Liver (tissue), 9 donors: ENCODE data around the gene FBXO8. TPM values are rescaled to one million over a fixed set of nuclear protein-coding genes. Genes with fewer than 3 reads are reported as not detected.

Source experiments
- DNase-seq: peaks from one replicate; pipeline ENCODE4 v3.0.0-alpha.2; 2017; ENCODE audit warnings: low spot score
- H3K27ac ChIP-seq, 2 donors: one replicate each; pipeline ENCODE4 v1.7.0; 2013; ENCODE audit warnings: inconsistent platforms in 2 of 2, low read length in 2 of 2, control low read depth in 1 of 2, low read depth in 1 of 2, mild to moderate bottlenecking in 1 of 2
- H3K27me3 ChIP-seq, 4 donors: one replicate each; pipeline versions ENCODE4 v1.6.1 to v1.7.0; 2013; ENCODE audit warnings: low read length in 3 of 4, inconsistent platforms in 1 of 4, mild to moderate bottlenecking in 1 of 4, moderate library complexity in 1 of 4; ENCODE audit not compliant: control insufficient read depth in 4 of 4, insufficient read depth in 4 of 4
- H3K36me3 ChIP-seq, 4 donors: one replicate each; pipeline versions ENCODE4 v1.6.1 to v1.7.0; 2013; ENCODE audit warnings: low read length in 3 of 4, mild to moderate bottlenecking in 3 of 4, low read depth in 1 of 4, moderate library complexity in 1 of 4; ENCODE audit not compliant: control insufficient read depth in 4 of 4, insufficient read depth in 3 of 4
- H3K4me1 ChIP-seq, 4 donors: one replicate each; pipeline versions ENCODE4 v1.6.1 to v1.7.0; 2013; ENCODE audit warnings: low read length in 3 of 4, mild to moderate bottlenecking in 3 of 4, moderate library complexity in 1 of 4; ENCODE audit not compliant: control insufficient read depth in 4 of 4, insufficient read depth in 4 of 4
- H3K4me3 ChIP-seq, 3 donors: one replicate each; pipeline versions ENCODE4 v1.6.1 to v1.7.0; 2013; ENCODE audit warnings: low read length in 3 of 3, control low read depth in 1 of 3, low read depth in 1 of 3, mild to moderate bottlenecking in 1 of 3
- H3K9ac ChIP-seq, 2 donors: one replicate each; pipeline ENCODE4 v1.7.0; 2013; ENCODE audit warnings: low read length in 2 of 2, mild to moderate bottlenecking in 2 of 2, moderate library complexity in 2 of 2, control low read depth in 1 of 2, low read depth in 1 of 2
- H3K9me3 ChIP-seq, 4 donors: one replicate each; pipeline versions ENCODE4 v1.6.1 to v1.7.0; 2013; ENCODE audit warnings: low read length in 3 of 4; ENCODE audit not compliant: control insufficient read depth in 4 of 4
- ATF3 ChIP-seq: IDR thresholded peaks from 2 replicates; pipeline ENCODE4 v1.6.1; 2016; ENCODE audit warnings: antibody characterized with exemption
- CTCF ChIP-seq: fragments of 150-350 bp; IDR thresholded peaks from 2 replicates; pipeline ENCODE4 v1.5.1; 2017; ENCODE audit warnings: improper control_type of control experiment, low read depth, low read length; ENCODE audit not compliant: missing input control
- EGR1 ChIP-seq, 2 donors: IDR thresholded peaks; 2 replicates each; pipeline ENCODE4 v1.6.1; 2016 to 2018; ENCODE audit warnings: antibody characterized with exemption in 2 of 2, low read depth in 2 of 2
- FOXA1 ChIP-seq: IDR thresholded peaks from 2 replicates; pipeline ENCODE4 v1.6.1; 2016; ENCODE audit warnings: antibody characterized with exemption
- GABPA ChIP-seq, 2 donors: IDR thresholded peaks in 1 of 2; conservative IDR thresholded peaks in 1 of 2; 2 replicates each; pipeline ENCODE4 v1.6.1; 2016; ENCODE audit warnings: antibody characterized with exemption in 2 of 2, mild to moderate bottlenecking in 1 of 2, moderate library complexity in 1 of 2
- HNF4A ChIP-seq, 2 donors: conservative IDR thresholded peaks; 2 replicates each; pipeline ENCODE4 v1.6.1; 2016; ENCODE audit warnings: antibody characterized with exemption in 2 of 2, mild to moderate bottlenecking in 2 of 2
- HNF4G ChIP-seq: IDR thresholded peaks from 2 replicates; pipeline ENCODE4 v1.6.1; 2016; ENCODE audit warnings: antibody characterized with exemption
- NR2F2 ChIP-seq: IDR thresholded peaks from 2 replicates; pipeline ENCODE4 v1.6.1; 2016; ENCODE audit warnings: antibody characterized with exemption
- RAD21 ChIP-seq, 2 donors: IDR thresholded peaks; 2 replicates each; pipeline ENCODE4 v1.6.1; 2016; ENCODE audit warnings: antibody characterized with exemption in 2 of 2, mild to moderate bottlenecking in 2 of 2
- REST ChIP-seq: IDR thresholded peaks from 2 replicates; pipeline ENCODE4 v1.6.1; 2016; ENCODE audit warnings: antibody characterized with exemption, mild to moderate bottlenecking
- RXRA ChIP-seq, 2 donors: IDR thresholded peaks; 2 replicates each; pipeline ENCODE4 v1.6.1; 2017 to 2018; ENCODE audit warnings: antibody characterized with exemption in 2 of 2, mild to moderate bottlenecking in 1 of 2
- TAF1 ChIP-seq: conservative IDR thresholded peaks from 2 replicates; pipeline ENCODE4 v1.6.1; 2016; ENCODE audit warnings: antibody characterized with exemption, mild to moderate bottlenecking
- YY1 ChIP-seq: IDR thresholded peaks from 2 replicates; pipeline ENCODE4 v1.6.1; 2016; ENCODE audit warnings: antibody characterized with exemption, mild to moderate bottlenecking
- ZBTB33 ChIP-seq: IDR thresholded peaks from 2 replicates; pipeline ENCODE4 v1.6.1; 2016; ENCODE audit warnings: antibody characterized with exemption
- WGBS: extraction: QIAGEN DNeasy Blood & Tissue Kit; methylation state at CpG from one replicate; pipeline ENCODE4 v1.1.7; 2013; 5-methylcytosine and 5-hydroxymethylcytosine counted together
- polyA plus RNA-seq, 2 donors: library from polyadenylated mRNA; stranded (reverse) in 1 of 2; unstranded in 1 of 2; fragments of 200-250 nt in 1 of 2; fragments of >200 nt in 1 of 2; fragmentation: Nextera tagmentation in 1 of 2; extraction: Ambion mirVana in 1 of 2; gene quantifications; one replicate each; pipeline versions ENCODE4 v1.2.1 to v1.2.3, GENCODE V29; 2013 to 2015
- total RNA-seq, 2 donors: library from RNA; depleted of rRNA; stranded (reverse); fragments of >200 nt; gene quantifications; one replicate each; pipeline ENCODE4 v1.2.3, GENCODE V29; 2014
- donor health status: healthy.
- donor health status: healthy.
- donor health status: healthy.
- donor health status: healthy.
- donor health status: healthy.

Gene FBXO8
- total and polyA plus RNA-seq, 4 donors = 15.0 to 56.1 (median 35.1) TPM

GRCh38 chr4:174224550-174224949 is 58.9 kb downstream of the FBXO8 start:
- Histone ChIP-seq H3K4me1 (no peaks in the 10 kb centered on the region), H3K4me3 (no peak overlapping the region), H3K27ac (no peak overlapping the region), H3K9ac (no peak overlapping the region), H3K9me3 (no peaks in the 10 kb centered on the region), H3K36me3 (no peaks in the 10 kb centered on the region), H3K27me3 (peaks cover 0 to 3% (median 0%) of the 10 kb centered on the region in 4 donors)
- no peak for TF ChIP-seq NR2F2
- TF ChIP-seq RAD21 (IDR thresholded peaks at IDR 0.05) = no peak
- TF ChIP-seq ZBTB33 = no peak
- TF ChIP-seq GABPA (IDR thresholded peaks at IDR 0.05 in 1 of 2, conservative IDR thresholded peaks at IDR 0.05 in 1 of 2) = no peak
- no peak for TF ChIP-seq RXRA (IDR thresholded peaks at IDR 0.05)
- no peak for TF ChIP-seq YY1
- no peak for TF ChIP-seq CTCF
- no peak for TF ChIP-seq REST
- no peak for TF ChIP-seq HNF4G
- TF ChIP-seq HNF4A (conservative IDR thresholded peaks at IDR 0.05) = no peak
- no peak for TF ChIP-seq EGR1 (IDR thresholded peaks at IDR 0.05; ENCODE audit: low read depth in 2 of 2)
- TF ChIP-seq TAF1 = no peak
- no peak for TF ChIP-seq ATF3
- TF ChIP-seq FOXA1 = no peak
- no peak for DNase-seq
- WGBS = 86% methylated on average over 1 of the region's 1 CpG

GRCh38 chr4:174222266-174222872 is 61.1 kb downstream of the FBXO8 start:
- peaks cover 0 to 13% (median 4%) of the 10 kb centered on the region in 4 donors for H3K27me3 ChIP-seq
- no peak overlapping the region for H3K4me3 ChIP-seq
- no peaks in the 10 kb centered on the region for H3K36me3 ChIP-seq
- H3K4me1 ChIP-seq = peaks cover 4 to 12% (median 9%) of the 10 kb centered on the region in 4 donors
- H3K9me3 ChIP-seq = no peaks in the 10 kb centered on the region
- no peak overlapping the region for H3K27ac ChIP-seq
- DNase-seq = no peak
- WGBS = 32% methylated on average over 4 of the region's 4 CpGs
- H3K9ac ChIP-seq = no peak overlapping the region
- TF ChIP-seq ATF3 (no peak), CTCF (peak; percentile 71), RAD21 (IDR thresholded peaks at IDR 0.05) (peak; percentile 82 to 83), ZBTB33 (no peak), EGR1 (IDR thresholded peaks at IDR 0.05; ENCODE audit: low read depth in 2 of 2) (no peak), FOXA1 (no peak), HNF4A (conservative IDR thresholded peaks at IDR 0.05) (no peak), NR2F2 (no peak), TAF1 (no peak)
